ENCODE results near the gene ITPK1.

DNA sequence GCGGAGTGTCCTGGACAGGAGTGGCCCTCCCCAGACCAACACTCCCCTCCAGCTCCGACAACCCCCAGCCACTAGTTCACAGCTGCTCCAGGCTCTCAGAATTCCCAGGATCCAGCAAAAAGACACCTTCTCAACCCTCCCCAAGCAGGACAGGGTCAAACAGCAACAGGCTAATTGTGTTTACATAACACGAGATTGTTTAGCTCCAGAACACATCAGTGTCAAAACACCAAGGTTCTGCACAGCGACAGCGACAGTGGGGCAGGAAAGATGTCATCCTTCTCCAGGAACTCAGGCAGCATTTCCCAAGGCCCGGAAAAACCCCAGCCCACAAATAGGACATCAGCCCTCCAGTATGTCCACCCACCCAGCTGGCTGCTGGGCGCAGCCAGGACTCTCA is 16.5 kb downstream of the ITPK1 start:
- TF ChIP-seq ESRRG (CRISPR knock-in tag; IDR thresholded peaks at IDR 0.05) (no peak), ISL1 (CRISPR knock-in tag; IDR thresholded peaks at IDR 0.05) (no peak)
